HG03521 (cell line): ENCODE results near the gene MSRB3.

ENCODE experiments used
- ATAC-seq: cut with Tn5 transposase; IDR thresholded peaks from one replicate; pipeline ENCODE4 v1.9.1; 2021; ENCODE audit warnings: mild to moderate bottlenecking, moderate library complexity; ENCODE audit not compliant: unreplicated experiment

The MSRB3 gene

GRCh38 chr12:65384240-65384639, 105.8 kb downstream of the MSRB3 start:
- ATAC-seq, result no peak

- ATAC-seq, result no peak
Observed at GRCh38 chr12:65387396-65387795, 108.9 kb downstream of the MSRB3 start.

GRCh38 chr12:65389436-65389835, 111.0 kb downstream of the MSRB3 start:
- ATAC-seq, result no peak

- no peak for ATAC-seq
Observed at GRCh38 chr12:65391711-65392110, 113.2 kb downstream of the MSRB3 start.

GRCh38 chr12:65392491-65392890, 114.0 kb downstream of the MSRB3 start:
- no peak for ATAC-seq

- ATAC-seq, result no peak
Observed at GRCh38 chr12:65403188-65403587, 124.7 kb downstream of the MSRB3 start.

- ATAC-seq, result no peak
Observed at GRCh38 chr12:65407388-65408149, 129.1 kb downstream of the MSRB3 start.

GRCh38 chr12:65408441-65408840, 130.0 kb downstream of the MSRB3 start:
- ATAC-seq, result no peak

GRCh38 chr12:65409726-65410125, 131.2 kb downstream of the MSRB3 start:
- no peak for ATAC-seq

- no peak for ATAC-seq
Observed at GRCh38 chr12:65411171-65411570, 132.7 kb downstream of the MSRB3 start.

- ATAC-seq, result no peak
Observed at GRCh38 chr12:65414526-65414925, 136.0 kb downstream of the MSRB3 start.

- no peak for ATAC-seq
Observed at GRCh38 chr12:65415826-65416225, 137.3 kb downstream of the MSRB3 start.

GRCh38 chr12:65419284-65420072, 141.0 kb downstream of the MSRB3 start:
- ATAC-seq, result no peak

GRCh38 chr12:65420941-65421340, 142.5 kb downstream of the MSRB3 start:
- ATAC-seq, result no peak

GRCh38 chr12:65427646-65428045, 149.2 kb downstream of the MSRB3 start:
- ATAC-seq, result no peak

- ATAC-seq, result no peak
Observed at GRCh38 chr12:65430006-65430405, 151.5 kb downstream of the MSRB3 start.

GRCh38 chr12:65430571-65431306, 152.3 kb downstream of the MSRB3 start:
- ATAC-seq, result no peak

- no peak for ATAC-seq
Observed at GRCh38 chr12:65432114-65432513, 153.6 kb downstream of the MSRB3 start.

- no peak for ATAC-seq
Observed at GRCh38 chr12:65432651-65433050, 154.2 kb downstream of the MSRB3 start.

- ATAC-seq, result no peak
Observed at GRCh38 chr12:65434737-65435136, 156.3 kb downstream of the MSRB3 start.

- ATAC-seq, result no peak
Observed at GRCh38 chr12:65443038-65443437, 164.6 kb downstream of the MSRB3 start.

GRCh38 chr12:65444996-65445395, 166.5 kb downstream of the MSRB3 start:
- no peak for ATAC-seq
